Colon (tissue), 2 donors: Measurements from ENCODE around the gene PHOX2A.
"Not testable (repeated sequence)": the region's sequence is repeated elsewhere in the genome, so short reads cannot be mapped to it uniquely, and the experiment has no call there.

Experiments used
- FAIRE-seq: peaks from 2 replicates; lab custom pipeline; 2012; peaks lifted over from hg19 to GRCh38; lab: Jason Lieb, UNC
- donor health status: control.
- donor health status: control.

Gene PHOX2A

DNA sequence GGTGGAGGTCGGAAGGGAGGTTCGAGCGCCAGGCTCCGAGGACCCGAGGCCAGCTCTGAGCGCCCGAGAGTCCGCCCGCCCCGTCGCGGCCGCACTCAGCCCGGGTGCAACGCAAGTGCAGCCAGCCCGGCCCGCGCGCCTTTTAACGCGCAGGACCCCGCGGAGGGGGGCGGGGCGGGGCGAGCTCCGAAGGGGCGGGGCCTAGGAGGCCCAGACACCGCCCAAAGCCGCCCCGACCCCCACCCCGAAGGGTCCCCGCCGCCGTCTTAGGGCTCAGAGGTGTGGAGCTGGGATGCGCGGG is at the start of gene PHOX2A:
Gene PHOX2A, minus strand, starts transcription at position 117 of the 301 bp plus-strand sequence. CDS start 172 bp downstream, outside the sequence.
- FAIRE-seq: no peak

DNA sequence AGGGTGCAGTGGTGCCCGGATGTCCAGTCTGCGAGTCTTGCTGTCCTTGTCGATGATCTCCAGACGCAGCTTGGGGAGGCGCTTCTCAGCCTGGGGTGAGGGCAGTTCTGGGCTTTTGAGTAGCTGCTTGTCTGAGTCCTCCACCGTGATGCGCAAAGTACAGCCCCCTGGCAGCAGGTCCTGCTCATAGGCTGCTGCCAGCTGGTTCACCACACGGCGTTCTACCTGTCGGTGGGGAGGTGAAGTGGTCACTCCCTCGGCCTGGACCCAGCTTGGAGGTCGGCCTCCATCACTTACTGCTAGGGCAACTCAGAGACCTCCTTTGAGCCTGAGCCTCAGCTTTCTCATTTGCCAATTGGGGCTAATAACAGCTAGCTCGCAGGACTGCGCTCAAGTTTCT is 49.4 kb upstream of the PHOX2A start:
- FAIRE-seq: no peak

DNA sequence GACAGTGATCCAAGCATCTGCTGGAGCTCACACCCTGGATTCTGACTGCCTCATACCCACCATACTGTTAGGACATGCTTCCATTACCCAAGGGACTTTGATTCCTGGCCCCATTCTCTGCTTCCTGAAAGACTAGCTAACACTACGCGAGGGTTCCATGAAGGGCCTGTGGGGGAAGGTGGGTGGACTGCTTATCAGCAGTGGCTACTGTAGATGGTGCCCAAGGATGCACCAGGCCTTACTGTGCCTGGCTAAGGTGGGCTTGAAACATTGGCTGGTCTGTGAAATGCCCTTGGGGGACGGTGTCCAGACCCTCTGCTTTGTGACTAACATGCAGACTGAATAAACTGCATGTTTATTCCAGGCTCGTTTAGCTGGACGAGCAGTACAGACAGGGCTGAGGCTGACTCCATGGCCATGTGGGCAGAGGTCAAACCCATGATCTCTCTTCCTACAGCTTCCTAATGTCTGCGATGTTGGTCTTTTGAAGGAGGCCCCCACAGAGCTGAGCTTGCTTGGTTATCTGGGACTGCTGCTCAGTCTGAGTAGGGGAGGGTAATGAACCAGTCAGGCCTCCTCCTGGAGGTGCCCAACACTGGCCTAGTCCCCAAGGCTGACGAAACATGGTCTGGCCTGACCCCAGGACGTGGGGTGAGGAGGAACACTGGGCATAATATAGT is 48.3 kb upstream of the PHOX2A start:
- no peak for FAIRE-seq

DNA sequence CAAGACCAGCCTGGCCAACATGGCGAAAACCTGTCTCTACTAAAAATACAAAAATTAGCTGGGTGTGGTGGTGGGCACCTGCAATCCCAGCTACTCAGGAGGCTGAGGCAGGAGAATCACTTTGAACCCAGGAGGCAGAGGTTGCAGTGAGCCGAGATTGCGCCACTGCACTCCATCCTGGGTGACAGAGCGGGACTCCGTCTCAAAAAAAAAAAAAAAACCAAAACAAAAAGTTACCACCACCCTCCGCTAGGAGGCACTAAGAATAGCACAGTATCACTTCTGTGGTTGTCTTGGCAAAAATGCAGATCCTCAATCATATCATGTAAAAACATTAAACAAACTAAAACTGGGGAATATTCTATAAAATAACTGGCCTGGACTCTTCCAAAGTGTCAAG is 46.8 kb upstream of the PHOX2A start:
- not testable (repeated sequence) for FAIRE-seq

DNA sequence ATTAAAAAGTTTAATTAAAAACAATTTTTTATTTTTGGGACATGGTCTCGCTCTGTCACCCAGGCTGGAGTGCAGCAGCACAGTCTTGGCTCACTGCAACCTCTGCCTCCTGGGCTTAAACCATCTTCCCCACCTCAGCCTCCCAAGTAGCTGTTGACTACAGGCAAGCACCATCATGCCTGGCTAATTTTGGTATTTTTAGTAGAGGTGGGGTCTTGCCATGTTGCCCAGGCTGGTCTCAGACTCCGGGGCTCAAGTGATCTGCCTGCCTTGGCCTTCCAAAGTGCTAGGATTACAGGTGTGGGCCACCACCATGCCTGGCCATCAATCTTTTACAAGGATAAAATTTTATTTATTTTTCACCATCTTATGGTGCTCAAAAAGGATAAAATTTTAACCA is 43.3 kb upstream of the PHOX2A start:
- FAIRE-seq: no peak

DNA sequence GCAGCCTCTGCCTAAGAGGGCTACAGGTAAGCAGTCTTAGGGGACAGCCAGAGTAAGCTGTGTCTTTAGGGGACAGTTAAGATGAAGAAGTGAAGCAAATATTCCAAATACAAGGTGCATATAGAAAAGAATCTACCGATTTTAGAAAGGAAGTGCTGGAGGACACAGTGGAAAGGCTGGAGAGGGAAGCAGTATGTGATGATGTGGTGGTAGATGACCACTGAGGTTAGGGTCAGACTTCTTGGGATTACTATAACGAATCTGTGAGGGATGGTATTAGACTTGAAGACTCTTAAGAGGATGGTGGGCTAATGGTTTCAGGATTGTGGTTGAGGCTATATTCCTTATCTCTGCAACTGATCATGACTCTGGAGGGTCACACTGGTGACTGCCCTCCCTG is 40.0 kb upstream of the PHOX2A start:
- FAIRE-seq: no peak

DNA sequence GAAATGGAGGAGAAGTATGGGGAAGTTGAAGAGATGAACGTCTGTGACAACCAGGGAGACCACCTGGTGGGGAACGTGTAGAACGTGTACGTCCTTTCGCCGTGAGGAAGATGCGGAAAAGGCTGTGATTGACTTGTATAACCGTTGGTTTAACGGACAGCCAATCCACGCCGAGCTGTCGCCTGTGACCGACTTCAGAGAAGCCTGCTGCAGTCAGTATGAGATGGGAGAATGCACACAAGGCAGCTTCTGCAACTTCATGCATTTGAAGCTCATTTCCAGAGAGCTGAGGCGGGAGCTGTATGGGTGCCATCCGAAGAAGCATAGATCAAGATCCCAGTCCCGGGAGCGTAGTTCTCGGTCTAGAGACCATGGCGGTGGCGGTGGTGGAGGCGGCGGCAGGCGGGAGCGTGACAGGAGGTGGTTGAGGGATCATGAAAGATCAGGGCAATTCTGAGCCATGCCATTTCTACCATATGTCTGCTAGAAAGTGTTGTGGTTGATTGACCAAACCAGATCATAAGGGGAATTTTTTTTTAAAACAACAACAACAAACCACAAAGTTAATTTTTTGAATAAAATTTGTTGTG is 36.8 kb upstream of the PHOX2A start:
- no peak for FAIRE-seq

DNA sequence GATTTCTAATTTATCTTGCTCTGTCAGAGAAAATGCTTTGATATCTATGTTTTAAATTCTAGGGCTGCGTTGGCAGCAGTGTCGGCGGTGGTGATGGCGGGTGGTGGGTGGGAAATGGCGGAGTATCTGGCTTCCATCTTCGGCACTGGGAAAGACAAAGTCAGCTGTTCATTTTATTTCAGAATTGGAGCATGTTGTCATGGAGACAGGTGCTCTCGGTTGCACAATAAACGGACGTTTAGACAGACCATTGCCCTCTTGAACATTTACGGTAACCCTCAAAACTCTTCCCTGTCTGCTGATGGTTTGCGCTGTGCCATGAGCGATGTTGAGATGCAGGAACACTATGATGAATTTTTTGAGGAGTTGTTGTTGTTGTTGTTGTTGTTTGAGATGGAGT is 36.1 kb upstream of the PHOX2A start:
- FAIRE-seq: no peak

DNA sequence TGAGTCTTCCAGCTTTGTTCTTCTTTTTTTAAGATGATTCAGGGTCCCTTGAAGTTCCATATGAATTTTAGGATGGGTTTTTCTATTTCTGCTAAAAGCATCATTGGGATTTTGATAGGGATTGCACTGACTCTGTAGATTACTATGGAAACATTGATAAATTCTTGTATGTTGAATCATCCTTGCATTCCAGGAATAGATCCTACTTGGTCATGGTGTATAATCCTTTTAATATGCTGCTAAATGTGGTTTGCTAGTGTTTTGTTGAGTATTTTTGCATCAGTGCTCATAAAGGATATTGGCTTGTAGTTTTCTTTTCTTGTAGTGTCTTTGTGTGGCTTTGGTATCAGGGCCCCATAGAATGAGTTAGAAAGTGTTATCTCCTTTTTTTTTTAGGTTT is 34.9 kb upstream of the PHOX2A start:
- FAIRE-seq: no peak

DNA sequence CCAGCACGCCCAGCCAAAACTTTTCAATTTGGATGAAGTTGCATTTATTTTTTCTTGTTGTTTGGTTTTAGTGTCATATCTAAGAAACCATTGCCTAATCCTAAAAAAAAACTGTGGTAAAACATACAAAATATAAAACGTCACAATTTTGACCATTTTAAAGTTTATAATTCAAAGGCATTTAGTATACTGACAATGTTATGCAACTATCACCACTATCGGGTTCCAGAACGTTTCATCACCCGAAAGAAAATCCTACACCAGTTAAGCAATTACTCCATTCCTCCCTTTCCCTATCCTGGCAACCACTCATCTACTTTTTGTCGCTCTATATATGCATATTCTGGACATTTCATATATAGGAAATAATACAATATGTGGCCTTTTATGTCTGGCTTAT is 30.5 kb upstream of the PHOX2A start:
- FAIRE-seq: no peak

DNA sequence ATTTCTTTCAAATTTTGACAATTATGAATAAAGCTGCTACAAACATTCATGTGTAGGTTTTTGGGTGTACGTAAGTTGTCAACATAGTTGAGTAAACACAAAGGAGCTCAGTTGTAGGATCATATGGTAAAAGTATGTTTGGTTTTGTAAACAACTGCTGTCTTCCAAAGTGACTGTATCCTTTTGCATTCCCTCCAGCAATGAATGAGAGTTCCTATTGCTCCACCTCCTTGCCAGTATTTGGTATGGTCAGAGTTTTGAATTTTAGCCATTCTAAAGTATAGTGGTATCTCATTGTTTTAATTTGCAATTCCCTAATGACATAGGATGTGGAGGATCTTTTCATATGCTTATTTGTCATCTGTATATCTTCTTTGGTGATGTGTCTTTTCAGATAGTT is 28.0 kb upstream of the PHOX2A start:
- FAIRE-seq: no peak

DNA sequence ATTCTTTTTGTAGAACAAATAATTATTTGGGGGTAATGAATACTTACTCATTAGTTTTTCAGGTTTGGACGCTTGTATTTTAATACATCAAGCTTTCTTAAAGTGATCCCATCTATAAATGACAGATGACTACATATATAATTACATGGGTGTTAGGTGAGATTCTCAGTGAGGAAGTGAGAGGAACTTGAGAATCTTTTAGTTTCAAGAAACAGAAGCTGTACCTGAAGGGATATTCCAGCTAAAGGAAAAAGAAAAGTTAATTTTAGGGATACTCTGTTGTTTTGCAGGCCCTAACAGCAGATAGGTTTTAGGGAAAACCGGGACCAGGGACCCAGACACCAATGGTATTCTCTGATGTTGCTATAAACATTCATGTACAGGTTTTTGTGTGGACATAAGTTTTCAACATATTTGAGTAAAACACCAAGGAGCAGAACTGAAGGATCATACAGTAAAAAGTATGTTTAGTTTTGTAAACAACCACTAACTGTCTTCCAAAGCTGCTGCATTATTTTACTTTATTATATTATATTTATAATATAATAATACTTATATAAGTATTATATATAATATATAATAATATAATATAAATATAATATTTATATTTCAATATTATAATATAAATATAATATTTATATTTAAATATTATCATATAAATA is 24.1 kb upstream of the PHOX2A start:
- FAIRE-seq: no peak

DNA sequence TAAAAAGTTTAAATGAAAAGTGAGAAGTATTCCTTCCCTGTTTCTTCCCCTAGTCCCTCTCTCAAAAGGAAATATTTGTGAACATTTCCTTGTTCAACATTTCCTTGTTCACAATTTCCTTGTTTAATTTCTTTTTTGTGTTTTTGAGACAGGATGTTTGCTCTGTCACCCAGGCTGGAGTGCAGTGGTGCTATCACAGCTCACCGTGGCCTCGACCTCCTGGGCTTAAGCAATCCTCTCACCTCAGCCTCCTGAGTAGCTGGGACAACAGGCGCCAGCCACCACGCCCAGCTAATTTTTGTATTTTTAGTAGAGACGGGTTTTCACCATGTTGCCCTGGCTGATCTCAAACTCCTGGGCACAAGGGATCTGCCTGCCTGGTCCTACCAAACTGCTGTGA is 23.0 kb upstream of the PHOX2A start:
- not testable (repeated sequence) for FAIRE-seq

DNA sequence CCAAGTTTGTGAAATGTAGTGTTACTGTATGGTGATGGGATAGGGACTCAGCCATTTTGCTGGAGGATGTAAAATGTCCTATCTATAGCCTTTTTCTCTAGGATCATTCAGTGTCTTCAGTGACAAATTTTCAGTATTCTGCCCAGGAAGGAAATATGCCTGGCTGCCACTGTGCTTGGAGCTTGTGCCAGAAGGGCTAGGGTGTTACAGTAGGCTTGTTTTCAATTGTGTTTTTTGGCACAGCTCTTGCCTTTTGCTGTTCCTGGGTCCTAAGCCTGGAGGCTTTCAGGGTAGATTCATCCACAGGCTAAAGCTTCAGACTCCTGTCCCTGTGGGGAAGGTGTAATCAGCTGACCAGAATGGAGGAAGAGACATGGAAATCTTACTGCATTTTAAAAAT is 22.0 kb upstream of the PHOX2A start:
- FAIRE-seq: no peak

DNA sequence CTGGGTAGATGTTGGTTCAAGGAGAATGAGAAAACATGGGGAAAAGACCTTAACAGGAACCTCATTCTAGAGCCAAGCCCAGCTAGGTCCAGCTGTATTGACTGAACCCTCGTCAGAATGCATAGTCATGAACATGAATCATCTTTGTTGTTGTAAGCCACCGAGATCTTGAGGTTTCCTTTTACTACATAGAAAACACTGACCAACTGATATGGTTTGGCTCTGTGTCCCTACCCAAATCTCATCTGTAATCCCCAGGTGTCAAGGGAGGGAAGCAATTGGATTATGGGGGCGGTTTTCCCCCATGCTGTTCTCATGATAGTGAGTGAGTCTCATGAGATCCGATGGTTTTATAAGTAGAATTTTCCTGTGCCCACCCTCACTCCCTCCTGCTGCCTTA is 19.4 kb upstream of the PHOX2A start:
- no peak for FAIRE-seq

DNA sequence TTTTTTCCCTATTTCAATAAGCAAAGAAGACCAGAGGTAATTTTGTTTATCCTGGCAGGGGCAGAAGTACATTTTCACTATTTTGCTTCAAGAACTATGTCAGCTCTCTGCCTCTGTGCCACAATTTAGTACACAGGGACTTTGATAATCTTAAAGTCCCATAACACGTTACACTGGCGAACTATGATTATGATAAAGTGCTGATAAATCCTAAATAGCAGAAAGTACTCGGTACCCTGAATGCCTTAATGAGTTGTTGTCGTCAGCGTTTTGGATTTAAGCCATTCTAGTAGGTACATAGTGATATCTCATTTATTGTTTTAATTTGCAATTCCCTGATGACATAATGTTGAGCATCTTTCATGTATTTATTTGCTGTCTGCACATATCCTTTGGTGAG is 16.6 kb upstream of the PHOX2A start:
- no peak for FAIRE-seq

DNA sequence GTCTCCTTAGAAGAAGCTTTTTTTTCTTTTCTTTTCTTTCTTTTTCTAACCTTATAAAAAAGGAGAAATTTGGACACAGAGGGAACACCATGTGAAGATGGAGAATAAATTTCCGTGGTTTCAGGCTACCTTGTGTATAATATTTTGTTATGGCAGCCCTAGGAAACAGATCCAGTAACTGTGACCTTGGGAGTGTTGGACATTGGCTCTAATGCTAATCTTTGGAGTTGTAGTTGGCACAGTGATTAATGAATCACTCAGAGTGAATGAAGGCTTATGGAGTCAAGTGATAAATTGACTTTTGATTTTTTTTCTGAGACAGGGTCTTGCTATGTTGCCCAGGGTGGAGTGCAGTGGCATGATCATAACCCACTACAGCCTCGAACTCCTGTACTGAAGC is 15.5 kb upstream of the PHOX2A start:
- FAIRE-seq: no peak

DNA sequence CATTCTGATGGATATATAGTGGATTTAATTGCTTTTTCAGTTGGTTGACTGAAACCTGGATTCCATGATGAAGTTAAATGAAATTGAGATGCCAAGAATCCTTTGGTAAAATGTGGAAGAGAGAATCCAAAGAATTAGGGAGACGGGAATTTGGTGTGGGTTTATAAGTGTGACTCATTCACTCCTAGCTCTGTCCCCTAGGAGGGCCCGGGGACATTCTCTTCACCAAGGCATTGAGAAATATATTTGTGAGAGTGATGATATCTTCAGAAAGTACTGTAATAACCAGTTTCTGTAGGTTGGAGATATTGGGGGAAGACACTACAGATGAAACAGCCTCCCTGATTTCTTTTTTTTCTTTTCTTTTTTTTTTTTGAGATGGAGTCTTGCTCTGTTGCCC is 13.6 kb upstream of the PHOX2A start:
- no peak for FAIRE-seq

DNA sequence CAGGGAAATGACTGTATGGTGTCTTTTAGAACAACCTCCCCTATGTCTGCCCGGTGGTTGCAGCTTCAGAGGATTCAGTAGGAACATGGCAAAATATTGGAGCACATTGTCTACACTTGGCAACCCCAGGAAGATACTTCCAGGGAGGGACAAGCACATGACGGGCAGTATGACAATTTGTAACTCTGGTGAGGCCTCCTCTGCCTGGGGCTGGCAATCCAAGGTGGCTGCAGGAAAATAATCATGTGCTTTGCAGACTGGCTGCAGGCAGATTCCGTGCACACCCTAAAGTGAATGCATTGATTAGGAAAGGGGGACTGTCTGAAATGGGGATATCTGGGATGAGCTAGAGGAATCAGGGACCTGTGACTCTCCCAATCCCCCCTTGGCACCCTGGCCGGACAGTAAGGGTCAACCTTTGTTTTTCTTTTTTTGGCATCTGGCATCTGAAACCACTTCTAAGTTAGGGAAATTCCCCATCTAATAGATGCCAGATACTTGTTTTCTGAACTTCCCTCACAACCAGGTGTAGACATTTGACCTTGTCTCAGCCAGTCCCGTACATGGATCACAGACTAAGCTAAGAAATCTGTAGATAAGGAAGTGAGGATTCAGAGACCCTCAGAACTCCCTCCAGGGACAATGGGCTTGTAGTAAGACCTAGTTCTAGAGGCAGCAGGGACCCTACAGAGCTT is 10.5 kb upstream of the PHOX2A start:
- FAIRE-seq: no peak

DNA sequence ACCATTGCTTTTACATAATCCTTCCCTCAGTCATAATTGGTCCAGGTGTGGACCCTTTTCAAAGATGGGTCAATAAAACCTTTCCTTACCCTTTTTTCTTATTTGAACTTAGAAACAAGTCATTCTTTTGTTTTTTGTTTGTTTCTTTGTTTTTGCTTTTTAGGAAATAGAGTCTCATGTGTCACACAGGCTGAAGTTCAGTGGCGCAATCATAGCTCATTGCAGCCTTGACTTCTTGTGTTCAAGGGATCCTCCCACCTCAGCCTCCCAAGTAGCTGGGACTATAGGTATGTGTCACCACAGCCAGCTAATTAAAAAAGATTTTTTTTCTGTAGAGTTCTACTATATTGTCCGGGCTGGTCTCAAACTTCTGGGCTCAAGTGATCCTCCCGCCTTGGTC is 9.4 kb upstream of the PHOX2A start:
- no peak for FAIRE-seq

DNA sequence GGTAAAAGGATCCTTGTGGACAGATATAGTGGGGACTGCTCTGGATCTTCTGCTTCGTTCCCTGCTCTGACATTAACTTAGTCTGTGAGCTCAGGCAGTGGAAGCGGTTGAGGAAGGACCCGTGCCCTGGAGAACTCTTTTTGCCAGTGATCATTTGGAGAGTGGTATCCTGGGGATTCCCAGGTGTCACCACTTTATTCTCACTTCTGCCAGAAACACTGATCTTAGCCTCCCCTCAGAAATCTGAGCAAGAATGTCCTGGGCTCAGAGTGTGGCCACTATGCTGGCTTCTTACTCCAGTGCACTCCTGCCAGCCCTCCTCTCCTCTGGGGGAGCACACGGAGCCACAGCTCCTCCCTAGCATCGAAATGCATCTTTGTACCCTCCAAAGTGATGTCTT is 7.6 kb upstream of the PHOX2A start:
- no peak for FAIRE-seq

DNA sequence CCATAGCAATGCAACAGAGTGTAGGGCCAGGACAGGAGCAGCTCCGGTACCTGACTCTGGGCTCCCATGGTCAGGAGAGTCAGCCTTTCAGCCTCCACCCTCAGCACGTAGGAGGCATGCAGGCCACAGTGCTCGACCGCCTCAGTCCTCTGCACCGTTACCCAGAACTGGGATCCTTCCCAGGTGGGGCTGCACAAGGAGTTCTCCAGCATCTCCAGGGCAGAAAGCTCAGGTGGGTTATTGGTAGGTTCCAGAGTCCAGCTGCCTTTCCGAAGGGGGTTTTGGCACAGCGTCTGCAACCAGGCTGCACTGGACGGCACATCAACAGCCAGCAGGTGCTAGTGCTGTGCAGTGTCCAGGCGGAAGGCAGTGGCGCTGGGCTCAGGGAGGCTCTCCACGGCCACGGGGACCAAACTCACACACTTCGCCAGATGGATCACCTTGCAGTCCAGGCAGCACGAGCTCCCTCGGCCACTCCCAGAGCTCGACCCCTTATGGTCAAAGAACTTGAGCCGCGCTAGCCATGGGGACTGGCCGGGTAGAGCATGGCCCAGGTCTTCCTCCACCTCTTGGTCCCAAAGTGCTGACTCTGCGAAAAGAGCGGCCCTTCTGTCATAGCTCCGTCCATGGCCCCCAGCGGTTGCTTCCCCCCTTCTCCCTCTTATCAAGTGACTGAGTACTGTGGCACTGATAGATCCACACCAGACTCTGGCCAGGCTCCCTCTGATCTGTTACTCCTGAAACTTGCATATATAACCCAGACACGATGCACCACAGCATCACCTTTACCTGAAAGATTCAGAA is 6.9 kb upstream of the PHOX2A start:
- no peak for FAIRE-seq

DNA sequence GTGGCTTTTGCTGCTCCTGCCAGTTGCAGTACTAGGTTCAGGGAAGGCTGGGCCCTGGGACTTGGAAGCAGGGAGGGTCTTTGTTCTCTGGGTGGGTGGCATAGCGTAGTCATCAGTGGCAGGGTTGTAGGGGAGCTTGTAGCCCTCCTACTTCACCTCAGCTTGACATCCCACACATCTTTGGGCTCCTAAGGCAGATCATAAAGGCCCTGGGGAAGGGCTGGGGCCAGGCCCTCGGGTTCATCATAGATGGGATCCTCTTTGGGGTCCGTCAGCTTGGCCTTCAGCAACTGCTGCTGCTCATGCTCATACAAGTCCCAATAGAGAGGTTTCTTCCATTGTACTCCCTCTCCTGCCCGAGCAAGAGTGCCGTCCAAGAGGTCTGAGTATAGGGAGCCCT is 6.0 kb upstream of the PHOX2A start:
- FAIRE-seq: no peak
